ENCODE data around the gene ACSL5.

Gene ACSL5

GRCh38 chr10:112475575-112476218 is 101.8 kb downstream of the ACSL5 start:
- 0 out of 2 replicates have a peak, but pooled peaks have one; percentile 13 for TF ChIP-seq CTCF (IDR thresholded peaks at IDR 0.05; ENCODE audit: borderline replicate concordance, insufficient read depth, low read depth, low read length)

More at GRCh38 chr10:112475575-112476218, 101.8 kb downstream of the ACSL5 start:
- no peak overlapping the region for H3K4me3 ChIP-seq (ENCODE audit: low read depth, low read length)
